HepG2 (cell line): Measurements from ENCODE around the gene DAG1. TPM values are rescaled to one million over a fixed set of nuclear protein-coding genes. Genes with fewer than 3 reads are reported as not detected.
A peak's percentile ranks its signal among the peaks of the same experiment; 100 is the strongest.

Experiments used
- ATF1 ChIP-seq: IDR thresholded peaks from 2 replicates; pipeline ENCODE4 v1.6.1; 2016; ENCODE audit warnings: mild to moderate bottlenecking, control low read depth
- BCLAF1 ChIP-seq: fragments of 450-650 bp; IDR thresholded peaks from 2 replicates; pipeline ENCODE4 v1.6.1; 2017; ENCODE audit warnings: mild to moderate bottlenecking
- CCDC6 ChIP-seq: sonication (generic); formaldehyde crosslinking; IDR thresholded peaks from 2 replicates; pipeline ENCODE4 v1.8.1; 2022; ENCODE audit warnings: mild to moderate bottlenecking, missing genetic modification reagents, moderate library complexity
- CREB3 ChIP-seq: sonication (generic); formaldehyde crosslinking; IDR thresholded peaks from 2 replicates; pipeline ENCODE4 v1.5.0; 2020; ENCODE audit warnings: missing genetic modification reagents
- DBP ChIP-seq: sonication (generic); formaldehyde crosslinking; IDR thresholded peaks from 2 replicates; pipeline ENCODE4 v1.4.0; 2020; ENCODE audit warnings: missing genetic modification reagents; ENCODE audit errors: not compliant biosample characterization
- FOXJ3 ChIP-seq: sonication (generic); formaldehyde crosslinking; IDR thresholded peaks from 2 replicates; pipeline ENCODE4 v1.4.0; 2020; ENCODE audit warnings: missing genetic modification reagents, mild to moderate bottlenecking, borderline replicate concordance
- HMGXB3 ChIP-seq: sonication (generic); formaldehyde crosslinking; IDR thresholded peaks from 2 replicates; pipeline ENCODE4 v1.4.0; 2020; ENCODE audit warnings: missing genetic modification reagents, borderline replicate concordance
- HNRNPK ChIP-seq: fragments of 200-400 bp; formaldehyde crosslinking; IDR thresholded peaks from 2 replicates; pipeline ENCODE4 v1.6.1; 2018; ENCODE audit warnings: low read length, low read depth, moderate library complexity, mild to moderate bottlenecking; ENCODE audit not compliant: poor library complexity, severe bottlenecking
- PCBP1 ChIP-seq: fragments of 200-400 bp; formaldehyde crosslinking; IDR thresholded peaks from 2 replicates; pipeline ENCODE4 v1.6.1; 2017; ENCODE audit warnings: mild to moderate bottlenecking, low read depth, low read length, borderline replicate concordance
- PREB ChIP-seq: sonication (generic); formaldehyde crosslinking; IDR thresholded peaks from 2 replicates; pipeline ENCODE4 v1.4.0; 2020; ENCODE audit warnings: missing genetic modification reagents
- RXRB ChIP-seq: IDR thresholded peaks from 2 replicates; pipeline ENCODE4 v1.6.1; 2016; ENCODE audit warnings: borderline replicate concordance, missing genetic modification reagents, missing compliant biosample characterization
- ZFP82 ChIP-seq: sonication (generic); formaldehyde crosslinking; IDR thresholded peaks from 2 replicates; pipeline ENCODE4 v1.5.1; 2020; ENCODE audit warnings: mild to moderate bottlenecking, missing genetic modification reagents, borderline replicate concordance
- ZNF205 ChIP-seq: IDR thresholded peaks from 2 replicates; pipeline ENCODE4 v1.6.1; 2018; ENCODE audit warnings: missing biosample characterization, missing genetic modification reagents
- ZNF460 ChIP-seq: sonication (generic); formaldehyde crosslinking; IDR thresholded peaks from 2 replicates; pipeline ENCODE4 v1.5.1; 2020; ENCODE audit warnings: missing genetic modification reagents, mild to moderate bottlenecking, borderline replicate concordance
- ZNF557 ChIP-seq: sonication (generic); formaldehyde crosslinking; IDR thresholded peaks from 2 replicates; pipeline ENCODE4 v1.4.0; 2020; ENCODE audit warnings: missing genetic modification reagents
- ZNF558 ChIP-seq: sonication (generic); formaldehyde crosslinking; IDR thresholded peaks from 2 replicates; pipeline ENCODE4 v1.9.0; 2022; ENCODE audit warnings: mild to moderate bottlenecking, missing genetic modification reagents, borderline replicate concordance
- ZNF616 ChIP-seq: sonication (generic); formaldehyde crosslinking; IDR thresholded peaks from 2 replicates; pipeline ENCODE4 v1.5.0; 2020; ENCODE audit warnings: low read depth, mild to moderate bottlenecking, missing genetic modification reagents
- polyA plus RNA-seq, 8 experiments: library from polyadenylated mRNA; depleted of rRNA in 3 of 8; stranded (reverse) in 7 of 8; unstranded in 1 of 8; fragments of >200 nt; fragmentation: Illumina TruSeq in 4 of 8; extraction: Trizol in 4 of 8; gene quantifications; 2 replicates each; pipeline versions ENCODE4 v1.2.1 to v1.2.3, GENCODE V29; 2011 to 2016; ENCODE audit warnings: low read depth in 4 of 8, missing spikeins in 1 of 8, mixed read lengths in 1 of 8; ENCODE audit not compliant: insufficient read depth in 1 of 8
- total RNA-seq, 5 experiments: library from RNA; depleted of rRNA; stranded (reverse); fragments of >200 nt; fragmentation: Illumina TruSeq; extraction: Trizol; gene quantifications; 2 replicates each; pipeline ENCODE4 v1.2.3, GENCODE V29; 2016; ENCODE audit warnings: low read depth in 1 of 5

The DAG1 gene
- total and polyA plus RNA-seq, 2 of the 13 experiments (the other 11 are each of a cell fraction or from before 2014, with no cell fraction given): 47.3 to 50.4 TPM

GRCh38 chr3:49469936-49470713, at the start of gene DAG1 (continued):
- TF ChIP-seq CREB3 (CRISPR knock-in tag): no peak; the same call in 1 of the 2 replicates
- TF ChIP-seq HNRNPK: peak; percentile 64
- no peak for TF ChIP-seq HMGXB3 (CRISPR knock-in tag)
- no peak for TF ChIP-seq DBP
- no peak for TF ChIP-seq BCLAF1
- no peak for TF ChIP-seq ATF1 (CRISPR knock-in tag)
- no peak for TF ChIP-seq PCBP1
- TF ChIP-seq ZNF616 (CRISPR knock-in tag): 0 out of 2 replicates have a peak, but pooled peaks have one; percentile 52
- no peak for TF ChIP-seq PREB (CRISPR knock-in tag)
- peak; percentile 51; the same call in 1 of the 2 replicates for TF ChIP-seq RXRB (CRISPR knock-in tag)
- peak; percentile 48; the same call in 1 of the 2 replicates for TF ChIP-seq ZNF557
- TF ChIP-seq ZFP82: no peak; the same call in 1 of the 2 replicates
- TF ChIP-seq ZNF205 (CRISPR knock-in tag): 0 out of 2 replicates have a peak, but pooled peaks have one; percentile 49
- 0 out of 2 replicates have a peak, but pooled peaks have one; percentile 10 for TF ChIP-seq ZNF460
- peak; percentile 69; the same call in 1 of the 2 replicates for TF ChIP-seq CCDC6 (CRISPR knock-in tag)
- TF ChIP-seq FOXJ3 (CRISPR knock-in tag): no peak
- TF ChIP-seq ZNF558: peak; percentile 82; the same call in 1 of the 2 replicates
